HCT116 (cell line): Measurements from ENCODE around the gene CDKL4.

ENCODE experiments used
- CBX3 ChIP-seq: IDR thresholded peaks from 2 replicates; pipeline ENCODE4 v1.6.1; 2012; ENCODE audit warnings: low read depth
- CEBPB ChIP-seq: IDR thresholded peaks from 2 replicates; pipeline ENCODE4 v1.6.1; 2012; ENCODE audit warnings: low read depth
- CTCF ChIP-seq, 3 experiments: fragments of 200-600 bp in 1 of 3; sonication (generic) in 1 of 3; IDR thresholded peaks in 2 of 3; conservative IDR thresholded peaks in 1 of 3; 2 replicates each; pipeline ENCODE4 v1.5.1; 2012 to 2017; ENCODE audit warnings: low read depth in 2 of 3, low read length in 2 of 3, antibody characterized with exemption in 1 of 3, borderline replicate concordance in 1 of 3, control low read depth in 1 of 3, mild to moderate bottlenecking in 1 of 3, mixed read lengths in 1 of 3, mixed run types in 1 of 3, moderate library complexity in 1 of 3; ENCODE audit not compliant: insufficient read depth in 1 of 3
- EGR1 ChIP-seq: IDR thresholded peaks from 2 replicates; pipeline ENCODE4 v1.6.1; 2012; ENCODE audit warnings: low read depth
- EZH2 ChIP-seq: fragments of 200-600 bp; sonication (generic); IDR thresholded peaks from 2 replicates; pipeline ENCODE4 v1.6.1; 2017; ENCODE audit warnings: antibody characterized with exemption, mixed run types
- EZH2phosphoT487 ChIP-seq: fragments of 200-600 bp; IDR thresholded peaks from 2 replicates; pipeline ENCODE4 v1.6.1; 2018; ENCODE audit warnings: antibody characterized with exemption, borderline replicate concordance
- JUND ChIP-seq: IDR thresholded peaks from 2 replicates; pipeline ENCODE4 v1.6.1; 2012
- MAX ChIP-seq: IDR thresholded peaks from 2 replicates; pipeline ENCODE4 v1.6.1; 2012
- POLR2A ChIP-seq: IDR thresholded peaks from 2 replicates; pipeline ENCODE4 v1.7.0; 2011; ENCODE audit warnings: borderline replicate concordance; ENCODE audit not compliant: insufficient read depth, insufficient read length; ENCODE audit errors: extremely low read depth
- POLR2AphosphoS5 ChIP-seq: IDR thresholded peaks from 2 replicates; pipeline ENCODE4 v1.6.1; 2011; ENCODE audit warnings: mild to moderate bottlenecking, low read depth, low read length, moderate library complexity
- REST ChIP-seq: IDR thresholded peaks from 2 replicates; pipeline ENCODE4 v1.6.1; 2012; ENCODE audit warnings: low read depth
- SRF ChIP-seq: IDR thresholded peaks from 2 replicates; pipeline ENCODE4 v1.6.1; 2012; ENCODE audit warnings: low read depth
- YY1 ChIP-seq: IDR thresholded peaks from 2 replicates; pipeline ENCODE4 v1.6.1; 2011; ENCODE audit warnings: low read length, low read depth, moderate library complexity, mild to moderate bottlenecking; ENCODE audit not compliant: insufficient replicate concordance; ENCODE audit errors: extremely low read depth
- ZNF274 ChIP-seq: fragments of 200-500 bp; sonication (Bioruptor generic); IDR thresholded peaks from 2 replicates; pipeline ENCODE4 v1.6.1; 2014; ENCODE audit warnings: mild to moderate bottlenecking, low read depth, low read length, inconsistent platforms

GRCh38 chr2:39153312-39153711 is 90.5 kb downstream of the CDKL4 start:
- TF ChIP-seq CEBPB = no peak
- TF ChIP-seq REST = no peak
- TF ChIP-seq ZNF274 = no peak
- TF ChIP-seq MAX = no peak
- TF ChIP-seq CTCF (IDR thresholded peaks at IDR 0.05 in 2 of 3, conservative IDR thresholded peaks at IDR 0.05 in 1 of 3; ENCODE audit: borderline replicate concordance in 1 of 3, insufficient read depth in 1 of 3, low read depth in 2 of 3, low read length in 2 of 3) = no peak
- TF ChIP-seq EZH2 = no peak
- TF ChIP-seq JUND = no peak
- no peak for TF ChIP-seq POLR2A
- TF ChIP-seq EGR1 = no peak
- no peak for TF ChIP-seq EZH2phosphoT487
- no peak for TF ChIP-seq POLR2AphosphoS5
- TF ChIP-seq SRF = no peak
- TF ChIP-seq YY1 = no peak
- no peak for TF ChIP-seq CBX3
